Urinary bladder (tissue), 4 donors: ENCODE measurements around the gene GRIA1. TPM values are rescaled to one million over a fixed set of nuclear protein-coding genes. Genes with fewer than 3 reads are reported as not detected.

Source experiments
- DNase-seq: peaks from one replicate; pipeline ENCODE4 v3.0.0-alpha.2; 2015; ENCODE audit errors: extremely low spot score
- H3K27ac ChIP-seq: one replicate; pipeline ENCODE4 v1.5.1; 2013; ENCODE audit warnings: low read depth, mild to moderate bottlenecking, moderate library complexity
- H3K36me3 ChIP-seq: one replicate; pipeline ENCODE4 v1.6.1; 2013; ENCODE audit warnings: mild to moderate bottlenecking, moderate library complexity; ENCODE audit not compliant: insufficient read depth
- H3K4me1 ChIP-seq: one replicate; pipeline ENCODE4 v1.6.1; 2013; ENCODE audit warnings: mild to moderate bottlenecking, moderate library complexity; ENCODE audit not compliant: insufficient read depth
- H3K4me3 ChIP-seq: one replicate; pipeline ENCODE4 v1.5.1; 2013; ENCODE audit warnings: low read depth, low read length
- WGBS: extraction: QIAGEN DNeasy Blood & Tissue Kit; methylation state at CpG from one replicate; pipeline ENCODE4 v1.1.7; 2013; 5-methylcytosine and 5-hydroxymethylcytosine counted together
- polyA plus RNA-seq: library from polyadenylated mRNA; stranded (reverse); fragments of 200-250 nt; gene quantifications from one replicate; pipeline ENCODE4 v1.2.3, GENCODE V29; 2013
- total RNA-seq: library from RNA; depleted of rRNA; stranded (reverse); fragments of >200 nt; gene quantifications from one replicate; pipeline ENCODE4 v1.2.3, GENCODE V29; 2014
- donor health status: healthy with polysubstance abuse.
- donor health status: healthy.

GRIA1 gene
- total and polyA plus RNA-seq, 2 donors = 0.27 to 3.0 TPM

DNA sequence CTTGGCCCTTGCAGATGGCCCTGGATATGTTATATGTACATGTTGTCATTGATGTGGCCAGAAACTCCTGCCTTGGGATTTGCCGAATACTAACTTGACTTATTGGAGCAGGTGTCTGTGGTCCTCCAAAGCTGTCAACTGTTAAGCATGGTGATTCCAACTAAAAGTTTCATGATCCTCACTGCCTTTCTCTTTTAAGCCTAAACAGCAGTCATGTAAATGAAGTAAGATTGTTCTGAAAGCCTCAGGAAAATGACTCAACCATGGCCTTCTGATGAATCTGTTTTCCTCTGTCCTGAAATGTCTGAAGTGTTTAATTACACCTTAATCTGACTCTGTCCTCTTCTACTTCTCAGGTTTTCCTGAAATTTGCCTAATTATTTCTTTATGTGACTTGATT is 303.2 kb downstream of the GRIA1 start:
- no peaks in the 10 kb centered on the region for H3K4me1 ChIP-seq
- 97% methylated on average over 1 of the region's 1 CpG for WGBS
- no peak for DNase-seq
- H3K27ac ChIP-seq = no peak overlapping the region
- H3K4me3 ChIP-seq = no peak overlapping the region
- H3K36me3 ChIP-seq = no peaks in the 10 kb centered on the region

DNA sequence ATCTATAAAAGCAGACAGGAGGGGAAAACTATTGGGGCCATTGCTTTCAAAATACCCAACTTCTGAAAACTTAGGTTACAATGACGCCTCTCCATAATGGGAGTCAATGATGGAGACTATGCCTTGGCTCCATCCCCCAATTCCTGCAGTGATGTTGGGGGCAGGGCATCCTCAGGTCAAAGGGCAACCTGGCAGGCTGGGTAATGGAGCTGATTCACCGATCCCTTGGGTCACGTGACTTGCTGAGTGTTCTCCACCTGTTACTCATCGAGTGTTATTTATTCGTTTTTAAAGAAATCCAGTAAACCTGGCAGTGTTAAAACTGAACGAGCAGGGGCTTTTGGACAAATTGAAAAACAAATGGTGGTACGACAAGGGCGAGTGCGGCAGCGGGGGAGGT is 303.9 kb downstream of the GRIA1 start:
- Histone ChIP-seq H3K4me1 (no peaks in the 10 kb centered on the region), H3K4me3 (no peak overlapping the region), H3K27ac (no peak overlapping the region), H3K36me3 (no peaks in the 10 kb centered on the region)
- WGBS = 86% methylated on average over 10 of the region's 10 CpGs
- DNase-seq = no peak

DNA sequence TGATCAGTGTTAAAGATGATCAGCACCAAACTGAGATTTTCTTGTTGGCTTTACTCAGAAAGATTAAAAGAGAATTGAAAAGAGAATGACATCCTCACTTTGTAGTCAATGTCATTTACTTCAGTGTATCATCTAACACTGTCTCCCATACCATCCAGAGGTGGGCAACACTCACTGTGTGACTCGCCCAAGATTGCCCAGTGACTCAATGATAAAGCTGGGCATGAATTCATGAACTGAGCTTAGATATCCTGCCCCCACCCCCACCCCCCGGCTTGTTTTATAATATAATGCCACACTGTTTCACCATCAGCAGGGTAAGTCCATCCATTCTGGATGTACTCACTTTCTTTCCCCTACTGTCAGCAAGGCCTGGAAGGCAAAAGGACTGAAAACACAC is 306.1 kb downstream of the GRIA1 start:
- Histone ChIP-seq H3K4me3 (no peak overlapping the region), H3K27ac (no peak overlapping the region), H3K36me3 (no peaks in the 10 kb centered on the region), H3K4me1 (no peaks in the 10 kb centered on the region)
- no peak for DNase-seq
- 88% methylated on average over 2 of the region's 2 CpGs for WGBS

DNA sequence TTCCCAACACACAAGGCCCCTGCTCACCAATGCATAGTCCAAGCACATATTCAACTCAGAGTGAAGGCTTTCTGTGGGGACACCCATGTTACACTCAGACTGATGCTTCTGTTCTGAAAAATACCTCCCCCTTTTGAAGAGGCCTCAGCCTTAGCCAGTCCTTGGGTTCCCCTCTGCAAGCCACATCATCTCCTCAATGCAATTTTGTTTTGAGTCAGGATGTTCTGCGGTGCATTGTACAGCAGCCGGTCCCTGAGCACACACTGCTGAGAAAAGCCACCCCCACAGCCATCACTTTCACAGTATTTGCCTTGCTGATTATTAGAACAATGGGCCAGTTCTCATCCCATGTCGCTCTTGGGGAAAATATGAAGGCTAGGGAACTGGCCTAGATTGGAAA is 307.0 kb downstream of the GRIA1 start:
- H3K4me1 ChIP-seq = no peaks in the 10 kb centered on the region
- no peak for DNase-seq
- no peak overlapping the region for H3K27ac ChIP-seq
- no peak overlapping the region for H3K4me3 ChIP-seq
- no peaks in the 10 kb centered on the region for H3K36me3 ChIP-seq
- WGBS = 90% methylated on average over 3 of the region's 3 CpGs

DNA sequence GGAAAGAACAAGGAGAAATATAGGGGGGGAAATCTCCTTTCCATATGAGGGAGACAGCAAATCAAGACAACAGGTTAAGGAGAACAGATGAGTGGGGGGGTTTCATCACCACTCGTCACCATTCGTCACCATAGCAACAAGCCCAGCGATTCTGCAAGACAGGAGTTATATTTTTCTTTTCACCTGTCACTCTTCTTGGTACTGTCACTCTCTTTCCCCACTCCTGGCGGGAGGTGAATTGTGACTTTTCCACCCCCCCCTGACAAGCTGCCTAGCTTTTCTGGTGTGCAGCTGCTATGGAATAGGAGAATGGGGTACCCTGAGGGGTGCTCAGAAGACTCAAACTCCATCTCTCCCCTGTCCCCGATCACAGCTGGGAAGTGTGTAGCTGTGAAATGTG is 308.4 kb downstream of the GRIA1 start:
- no peak for DNase-seq
- Histone ChIP-seq H3K4me1 (no peaks in the 10 kb centered on the region), H3K27ac (no peak overlapping the region), H3K36me3 (no peaks in the 10 kb centered on the region), H3K4me3 (no peak overlapping the region)
- 74% methylated on average over 5 of the region's 5 CpGs for WGBS

DNA sequence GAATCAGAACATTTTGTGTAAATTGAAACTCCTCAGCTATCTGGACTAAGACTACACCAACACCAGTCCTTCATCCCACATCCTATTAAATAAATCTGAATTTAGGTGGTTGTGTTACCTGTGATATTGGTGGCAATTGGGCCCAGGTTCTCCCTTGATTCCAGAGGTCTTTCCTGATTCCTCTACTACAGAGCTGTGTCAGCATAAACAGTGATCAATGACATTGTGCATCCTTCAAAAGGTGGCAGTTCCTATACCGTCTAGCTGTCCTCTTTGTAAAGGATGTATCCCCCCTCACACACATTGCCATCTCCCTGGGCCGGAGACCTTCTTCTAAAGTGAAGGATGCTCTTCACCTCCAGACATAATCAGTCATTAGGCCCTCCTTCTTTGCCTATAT is 309.0 kb downstream of the GRIA1 start:
- Histone ChIP-seq H3K27ac (no peak overlapping the region), H3K36me3 (no peaks in the 10 kb centered on the region), H3K4me3 (no peak overlapping the region), H3K4me1 (no peaks in the 10 kb centered on the region)
- no peak for DNase-seq
- 93% methylated on average over 2 of the region's 2 CpGs for WGBS

DNA sequence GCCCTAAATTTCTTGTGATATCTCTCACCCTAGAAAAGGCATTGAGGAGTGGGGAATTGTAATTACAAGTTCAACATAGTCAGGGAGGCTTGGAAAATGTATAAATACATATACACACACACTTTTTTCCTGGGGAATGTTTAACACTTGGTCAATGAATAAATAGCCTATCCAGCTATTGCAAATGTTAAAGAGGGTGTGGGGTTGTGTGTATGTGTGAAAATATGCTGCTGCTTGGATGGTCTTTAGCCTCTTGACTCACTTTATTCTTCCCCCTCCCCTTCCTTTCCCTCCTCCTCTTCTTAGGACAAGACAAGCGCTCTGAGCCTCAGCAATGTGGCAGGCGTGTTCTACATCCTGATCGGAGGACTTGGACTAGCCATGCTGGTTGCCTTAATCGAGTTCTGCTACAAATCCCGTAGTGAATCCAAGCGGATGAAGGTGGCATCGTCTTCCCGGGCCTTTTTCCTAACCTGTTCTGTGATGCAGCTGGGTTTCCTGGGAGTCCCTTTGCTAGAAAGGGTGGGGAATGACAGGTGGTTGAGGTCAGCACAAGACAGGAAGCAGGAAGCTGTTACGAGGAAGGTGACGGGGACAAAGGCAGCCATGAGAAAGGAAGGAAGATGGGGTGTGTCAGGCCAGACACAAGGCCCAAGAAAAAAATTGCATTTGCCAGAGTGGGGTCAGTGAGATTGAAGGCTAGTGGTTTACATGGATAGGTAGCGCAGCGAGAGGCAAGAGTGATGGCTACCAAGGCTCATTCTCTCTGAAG is 311.8 kb downstream of the GRIA1 start:
- H3K36me3 ChIP-seq = no peaks in the 10 kb centered on the region
- 83% methylated on average over 12 of the region's 12 CpGs for WGBS

DNA sequence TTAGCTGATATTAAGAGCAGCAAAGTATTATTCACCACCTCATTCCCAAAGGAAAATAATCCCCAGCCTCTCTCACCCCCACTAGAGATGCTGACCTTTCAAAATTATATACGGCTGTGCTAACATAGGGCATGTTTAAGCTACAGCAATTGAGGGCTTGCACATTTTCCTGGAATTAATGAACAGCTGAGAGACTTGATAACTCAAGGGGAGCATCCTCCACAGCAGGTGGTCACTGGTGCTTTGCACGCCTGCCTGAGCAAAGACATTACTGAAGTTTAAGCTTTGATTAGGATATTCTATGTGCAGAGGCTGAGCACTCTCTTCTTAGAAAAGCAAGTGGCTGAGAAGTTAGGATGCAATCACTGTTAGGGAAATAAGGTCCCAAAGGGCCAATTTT is 317.3 kb downstream of the GRIA1 start:
- H3K4me3 ChIP-seq = no peak overlapping the region
- no peak for DNase-seq
- 62% methylated on average over 2 of the region's 2 CpGs for WGBS
- no peaks in the 10 kb centered on the region for H3K36me3 ChIP-seq
- H3K4me1 ChIP-seq = no peaks in the 10 kb centered on the region
- no peak overlapping the region for H3K27ac ChIP-seq

More for the DNA sequence above, 311.8 kb downstream of the GRIA1 start:
- H3K4me1 ChIP-seq = no peaks in the 10 kb centered on the region
- DNase-seq = no peak
- H3K4me3 ChIP-seq = no peak overlapping the region
- no peak overlapping the region for H3K27ac ChIP-seq

DNA sequence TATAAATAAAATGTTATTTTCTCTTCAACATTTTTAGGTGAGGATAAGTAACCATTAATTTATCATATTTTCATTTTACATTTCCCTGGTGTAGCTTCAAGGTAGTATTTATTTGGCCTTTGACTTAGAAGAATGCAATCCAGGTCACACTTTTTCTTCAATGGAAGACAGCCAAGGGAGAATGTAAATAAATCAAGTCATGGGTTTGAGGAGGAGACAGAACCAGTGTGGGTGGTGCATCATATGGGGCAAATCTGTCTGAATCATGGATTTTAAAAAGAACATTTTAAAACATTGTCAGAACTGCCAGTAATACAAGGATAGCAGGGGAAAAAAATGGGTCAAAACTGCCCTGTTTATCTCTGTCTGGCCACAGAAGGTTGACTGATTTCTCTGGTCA is 318.7 kb downstream of the GRIA1 start:
- Histone ChIP-seq H3K36me3 (no peaks in the 10 kb centered on the region), H3K4me3 (no peak overlapping the region), H3K27ac (no peak overlapping the region), H3K4me1 (no peaks in the 10 kb centered on the region)
- no peak for DNase-seq

DNA sequence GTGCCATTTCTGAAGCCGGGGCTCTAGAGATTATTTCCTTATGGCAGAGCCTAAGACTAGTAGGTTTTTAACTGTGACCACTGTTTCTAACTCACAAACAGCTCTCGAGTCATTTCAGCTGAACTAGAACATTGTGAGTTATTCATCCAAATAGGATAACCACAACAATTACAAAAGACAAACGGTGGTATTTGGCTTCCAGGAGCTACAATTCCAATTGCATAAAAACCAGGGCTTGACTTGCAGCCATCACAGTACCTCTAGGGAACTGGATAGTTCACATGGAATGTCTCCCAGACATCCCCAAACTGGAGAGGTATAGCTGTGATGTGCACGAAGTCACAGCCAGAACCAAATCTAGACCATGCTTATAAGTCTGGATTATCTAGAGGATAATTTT is 323.4 kb downstream of the GRIA1 start:
- no peaks in the 10 kb centered on the region for H3K36me3 ChIP-seq
- no peak for DNase-seq
- WGBS = 71% methylated on average over 4 of the region's 4 CpGs
- H3K27ac ChIP-seq = no peak overlapping the region
- H3K4me1 ChIP-seq = no peaks in the 10 kb centered on the region
- H3K4me3 ChIP-seq = no peak overlapping the region

DNA sequence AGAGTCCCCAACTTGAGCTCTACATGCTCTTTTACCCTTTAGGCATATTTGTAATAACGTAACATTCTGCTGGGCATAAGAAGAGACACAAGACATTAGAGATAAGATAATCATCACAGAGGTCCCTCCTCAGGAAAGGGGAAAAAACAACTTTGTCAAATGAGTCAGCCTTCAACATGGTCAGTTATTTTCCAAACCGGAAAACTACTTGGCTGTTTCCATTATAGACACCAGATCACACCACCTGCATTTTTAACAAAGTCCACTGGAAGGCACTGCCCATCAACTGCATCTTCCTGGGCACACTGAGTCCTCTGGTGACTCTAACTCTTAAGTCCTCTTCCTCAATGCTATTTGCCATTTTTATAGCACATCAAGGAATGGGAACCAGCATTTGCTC is 326.4 kb downstream of the GRIA1 start:
- H3K36me3 ChIP-seq = no peaks in the 10 kb centered on the region
- H3K27ac ChIP-seq = no peak overlapping the region
- WGBS = 69% methylated on average over 2 of the region's 2 CpGs
- no peak for DNase-seq
- H3K4me1 ChIP-seq = no peaks in the 10 kb centered on the region
- no peak overlapping the region for H3K4me3 ChIP-seq

DNA sequence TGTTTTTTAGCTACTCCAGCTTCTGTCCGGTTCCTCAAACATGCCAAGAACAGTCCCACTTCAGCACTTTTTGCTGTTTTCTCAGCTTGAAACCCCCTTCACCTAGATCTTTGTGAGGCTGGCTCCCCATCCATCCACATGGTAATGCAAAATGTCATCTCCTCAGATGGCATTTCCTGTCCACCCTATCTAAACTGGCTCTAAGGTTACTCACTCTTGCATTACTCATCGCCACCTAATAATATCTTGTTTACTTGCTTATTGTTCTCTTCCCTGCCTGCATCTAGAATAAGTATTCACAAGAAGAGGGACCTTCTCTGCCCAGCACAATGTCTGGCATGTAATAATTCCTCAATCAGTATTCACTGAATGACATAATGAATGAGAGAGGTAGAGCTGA is 328.2 kb downstream of the GRIA1 start:
- no peaks in the 10 kb centered on the region for H3K4me1 ChIP-seq
- H3K4me3 ChIP-seq = no peak overlapping the region
- no peak overlapping the region for H3K27ac ChIP-seq
- H3K36me3 ChIP-seq = no peaks in the 10 kb centered on the region
- no peak for DNase-seq
- WGBS = 93% methylated on average over 2 of the region's 2 CpGs

DNA sequence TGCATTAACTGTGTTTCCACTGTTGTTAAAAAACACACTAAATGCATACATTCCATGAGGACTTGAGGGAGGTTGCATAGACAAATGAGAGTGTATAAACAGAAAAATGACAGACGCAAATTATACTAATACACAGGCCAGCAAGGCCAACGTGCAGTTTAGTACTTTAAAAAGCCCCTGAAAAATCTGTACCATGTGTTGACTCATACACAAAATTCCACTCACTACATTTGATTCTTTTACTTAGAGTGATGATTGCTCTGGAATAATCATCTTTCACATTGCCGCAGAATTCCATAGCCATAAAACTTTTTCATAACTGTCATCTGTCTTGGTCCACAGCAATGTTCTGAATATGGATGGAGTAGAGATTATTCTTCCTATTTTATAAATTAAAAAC is 332.6 kb downstream of the GRIA1 start:
- DNase-seq = no peak
- H3K4me1 ChIP-seq = no peaks in the 10 kb centered on the region
- 52% methylated on average over 3 of the region's 3 CpGs for WGBS
- H3K27ac ChIP-seq = no peak overlapping the region
- no peaks in the 10 kb centered on the region for H3K36me3 ChIP-seq
- H3K4me3 ChIP-seq = no peak overlapping the region

DNA sequence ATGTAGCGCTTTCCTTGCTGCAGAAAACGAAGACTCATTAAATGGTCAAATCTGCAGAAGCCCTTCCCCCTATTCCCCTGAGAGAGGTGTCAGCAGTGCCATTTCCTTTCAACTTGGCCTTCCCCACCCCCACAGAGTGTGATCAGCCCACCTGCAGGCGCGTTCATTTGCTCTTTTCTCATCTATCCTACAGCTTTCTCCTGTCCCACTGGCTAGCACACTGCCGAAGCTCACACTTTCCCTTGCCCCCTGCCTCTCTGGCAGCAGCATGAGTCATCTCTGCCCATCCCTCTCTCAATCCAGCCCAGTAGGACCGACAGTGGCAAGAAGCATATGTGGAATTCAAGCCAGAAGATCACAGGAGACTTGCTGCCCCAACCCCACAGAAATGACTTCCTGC is 334.4 kb downstream of the GRIA1 start:
- no peak for DNase-seq
- no peaks in the 10 kb centered on the region for H3K36me3 ChIP-seq
- H3K4me3 ChIP-seq = no peak overlapping the region
- 31% methylated on average over 6 of the region's 6 CpGs for WGBS
- H3K27ac ChIP-seq = no peak overlapping the region
- no peaks in the 10 kb centered on the region for H3K4me1 ChIP-seq

DNA sequence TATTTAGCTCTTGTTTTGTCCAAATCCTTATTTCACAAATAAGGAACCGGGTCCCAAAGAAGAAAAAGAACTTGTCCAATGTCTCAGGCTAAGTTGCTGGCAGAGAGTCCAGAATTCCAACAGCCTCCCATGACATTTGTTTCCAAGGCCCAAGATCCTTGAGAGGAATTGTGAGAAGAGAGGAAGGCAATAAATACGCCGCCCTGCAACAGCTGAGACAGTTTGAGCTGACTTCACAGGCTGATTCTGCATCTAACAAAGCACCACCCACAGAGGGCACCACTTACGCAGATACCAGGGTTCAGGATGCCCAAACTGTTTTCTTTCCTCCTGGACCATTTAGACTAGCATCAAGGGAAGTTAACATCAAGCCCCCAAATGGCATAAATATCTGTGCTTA is 336.9 kb downstream of the GRIA1 start:
- no peak for DNase-seq
- WGBS = 68% methylated on average over 4 of the region's 4 CpGs

More for the DNA sequence above, 336.9 kb downstream of the GRIA1 start:
- Histone ChIP-seq H3K4me1 (no peaks in the 10 kb centered on the region), H3K36me3 (no peaks in the 10 kb centered on the region), H3K27ac (no peak overlapping the region), H3K4me3 (no peak overlapping the region)
